ENCODE measurements around the gene EGFL6. TPM values are rescaled to one million over a fixed set of nuclear protein-coding genes. Genes with fewer than 3 reads are reported as not detected.
"Not testable (repeated sequence)": the region's sequence is repeated elsewhere in the genome, so short reads cannot be mapped to it uniquely, and the experiment has no call there.

EGFL6 gene
- total RNA-seq, 2 experiments from 2014 or later: not detected

- ChIA-PET CTCF (ENCODE audit: unreplicated experiment) (no interaction called here), POLR2A (no interaction called here)
- H3K79me2 ChIP-seq (ENCODE audit: insufficient read depth, low read depth, low read length): no peaks in the 10 kb centered on the region
- intact Hi-C loops (cut with micrococcal nuclease; ENCODE audit: unreplicated experiment): no loop called here
- H3K27ac ChIP-seq (ENCODE audit: low read depth, low read length, poor library complexity, severe bottlenecking): no peak overlapping the region
- H3K36me3 ChIP-seq (ENCODE audit: insufficient read depth, low read length): no peaks in the 10 kb centered on the region
- TF ChIP-seq EZH2phosphoT487 (IDR thresholded peaks at IDR 0.05; ENCODE audit: borderline replicate concordance, low read depth, low read length): no peak
- TF ChIP-seq, protein P1, sequence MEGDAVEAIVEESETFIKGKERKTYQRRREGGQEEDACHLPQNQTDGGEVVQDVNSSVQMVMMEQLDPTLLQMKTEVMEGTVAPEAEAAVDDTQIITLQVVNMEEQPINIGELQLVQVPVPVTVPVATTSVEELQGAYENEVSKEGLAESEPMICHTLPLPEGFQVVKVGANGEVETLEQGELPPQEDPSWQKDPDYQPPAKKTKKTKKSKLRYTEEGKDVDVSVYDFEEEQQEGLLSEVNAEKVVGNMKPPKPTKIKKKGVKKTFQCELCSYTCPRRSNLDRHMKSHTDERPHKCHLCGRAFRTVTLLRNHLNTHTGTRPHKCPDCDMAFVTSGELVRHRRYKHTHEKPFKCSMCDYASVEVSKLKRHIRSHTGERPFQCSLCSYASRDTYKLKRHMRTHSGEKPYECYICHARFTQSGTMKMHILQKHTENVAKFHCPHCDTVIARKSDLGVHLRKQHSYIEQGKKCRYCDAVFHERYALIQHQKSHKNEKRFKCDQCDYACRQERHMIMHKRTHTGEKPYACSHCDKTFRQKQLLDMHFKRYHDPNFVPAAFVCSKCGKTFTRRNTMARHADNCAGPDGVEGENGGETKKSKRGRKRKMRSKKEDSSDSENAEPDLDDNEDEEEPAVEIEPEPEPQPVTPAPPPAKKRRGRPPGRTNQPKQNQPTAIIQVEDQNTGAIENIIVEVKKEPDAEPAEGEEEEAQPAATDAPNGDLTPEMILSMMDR (conservative IDR thresholded peaks at IDR 0.05; ENCODE audit: low read length): no peak
- BruUV-seq (replicated peaks): no TSS peak
- no peak overlapping the region for H3K4me3 ChIP-seq (ENCODE audit: low read depth, low read length, poor library complexity, severe bottlenecking)
- no peaks in the 10 kb centered on the region for H4K20me1 ChIP-seq (ENCODE audit: insufficient read depth, low read length)
- H3K4me1 ChIP-seq (ENCODE audit: insufficient read depth, low read length, poor library complexity, severe bottlenecking): no peaks in the 10 kb centered on the region
- H3K9me2 ChIP-seq (ENCODE audit: insufficient read depth, low read length): no peaks in the 10 kb centered on the region
- H3K4me2 ChIP-seq (ENCODE audit: low read length): no peak overlapping the region
- no peak overlapping the region for H2AFZ ChIP-seq (ENCODE audit: low read length)
- H3K9me3 ChIP-seq (ENCODE audit: low read length): no peaks in the 10 kb centered on the region
- DNase-seq (ENCODE audit: low spot score): no peak
These were observed 50.8 kb downstream of the EGFL6 start for GRCh38 chrX:13620207-13620606.

DNA sequence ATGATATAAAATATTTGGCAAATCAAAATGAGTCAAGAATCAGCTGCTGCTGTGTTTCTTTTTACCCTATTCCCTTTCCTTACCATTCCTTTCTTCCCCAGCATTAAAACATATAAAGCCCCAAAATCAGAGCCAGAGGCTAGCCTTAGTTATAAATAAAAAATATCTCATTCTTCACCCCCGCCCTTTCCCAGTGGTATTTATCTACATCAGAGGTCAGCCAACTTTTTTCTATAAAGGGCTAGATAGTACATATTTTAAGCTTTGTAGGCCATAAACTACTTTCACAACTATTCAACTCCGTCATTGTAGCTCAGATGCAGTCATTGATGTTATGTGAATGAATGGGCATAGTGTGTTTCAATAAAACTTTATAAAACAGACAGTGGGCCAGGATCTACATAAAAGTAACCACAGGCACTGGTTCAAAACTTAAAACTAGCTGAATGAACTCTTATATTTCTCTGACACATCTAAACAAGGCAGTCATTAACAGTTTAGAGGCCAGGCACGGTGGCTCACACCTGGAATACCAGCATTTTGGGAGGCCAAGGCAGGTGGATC is 53.1 kb downstream of the EGFL6 start:
- ChIA-PET POLR2A (interaction anchor here (0.7 kb wide), 2 partner anchors 9 to 100 kb away, joined by 3 to 4 read pairs; no protein-coding TSS in a partner anchor), CTCF (ENCODE audit: unreplicated experiment) (no interaction called here)
- no peaks in the 10 kb centered on the region for H3K36me3 ChIP-seq (ENCODE audit: insufficient read depth, low read length)
- H3K79me2 ChIP-seq (ENCODE audit: insufficient read depth, low read depth, low read length): no peaks in the 10 kb centered on the region
- H3K4me1 ChIP-seq (ENCODE audit: insufficient read depth, low read length, poor library complexity, severe bottlenecking): no peaks in the 10 kb centered on the region
- no peak overlapping the region for H2AFZ ChIP-seq (ENCODE audit: low read length)
- no peaks in the 10 kb centered on the region for H4K20me1 ChIP-seq (ENCODE audit: insufficient read depth, low read length)
- TF ChIP-seq EZH2phosphoT487 (IDR thresholded peaks at IDR 0.05; ENCODE audit: borderline replicate concordance, low read depth, low read length): no peak
- TF ChIP-seq, protein P1 (conservative IDR thresholded peaks at IDR 0.05; ENCODE audit: low read length): no peak
- no peaks in the 10 kb centered on the region for H3K9me2 ChIP-seq (ENCODE audit: insufficient read depth, low read length)
- no peak overlapping the region for H3K27ac ChIP-seq (ENCODE audit: low read depth, low read length, poor library complexity, severe bottlenecking)
- intact Hi-C loops (cut with micrococcal nuclease; ENCODE audit: unreplicated experiment): no loop called here
- no peak overlapping the region for H3K4me3 ChIP-seq (ENCODE audit: low read depth, low read length, poor library complexity, severe bottlenecking)
- no TSS peak for BruUV-seq (replicated peaks)
- no peak overlapping the region for H3K4me2 ChIP-seq (ENCODE audit: low read length)
- no peak for DNase-seq (ENCODE audit: low spot score)
- H3K9me3 ChIP-seq (ENCODE audit: low read length): no peaks in the 10 kb centered on the region

- H3K4me3 ChIP-seq (ENCODE audit: low read depth, low read length, poor library complexity, severe bottlenecking): no peak overlapping the region
- TF ChIP-seq EZH2phosphoT487 (IDR thresholded peaks at IDR 0.05; ENCODE audit: borderline replicate concordance, low read depth, low read length): no peak
- TF ChIP-seq, protein P1 (conservative IDR thresholded peaks at IDR 0.05; ENCODE audit: low read length): no peak
- no peaks in the 10 kb centered on the region for H4K20me1 ChIP-seq (ENCODE audit: insufficient read depth, low read length)
- ChIA-PET CTCF (ENCODE audit: unreplicated experiment) (no interaction called here), POLR2A (no interaction called here)
- H3K9me3 ChIP-seq (ENCODE audit: low read length): no peaks in the 10 kb centered on the region
- no peak overlapping the region for H3K27ac ChIP-seq (ENCODE audit: low read depth, low read length, poor library complexity, severe bottlenecking)
- H3K4me2 ChIP-seq (ENCODE audit: low read length): no peak overlapping the region
- no peak for DNase-seq (ENCODE audit: low spot score)
- no peaks in the 10 kb centered on the region for H3K9me2 ChIP-seq (ENCODE audit: insufficient read depth, low read length)
- no peak overlapping the region for H2AFZ ChIP-seq (ENCODE audit: low read length)
- H3K36me3 ChIP-seq (ENCODE audit: insufficient read depth, low read length): no peaks in the 10 kb centered on the region
- BruUV-seq (replicated peaks): no TSS peak
- intact Hi-C loops (cut with micrococcal nuclease; ENCODE audit: unreplicated experiment): no loop called here
- no peaks in the 10 kb centered on the region for H3K79me2 ChIP-seq (ENCODE audit: insufficient read depth, low read depth, low read length)
- H3K4me1 ChIP-seq (ENCODE audit: insufficient read depth, low read length, poor library complexity, severe bottlenecking): no peaks in the 10 kb centered on the region
These were observed 57.9 kb downstream of the EGFL6 start for GRCh38 chrX:13627306-13627705.

DNA sequence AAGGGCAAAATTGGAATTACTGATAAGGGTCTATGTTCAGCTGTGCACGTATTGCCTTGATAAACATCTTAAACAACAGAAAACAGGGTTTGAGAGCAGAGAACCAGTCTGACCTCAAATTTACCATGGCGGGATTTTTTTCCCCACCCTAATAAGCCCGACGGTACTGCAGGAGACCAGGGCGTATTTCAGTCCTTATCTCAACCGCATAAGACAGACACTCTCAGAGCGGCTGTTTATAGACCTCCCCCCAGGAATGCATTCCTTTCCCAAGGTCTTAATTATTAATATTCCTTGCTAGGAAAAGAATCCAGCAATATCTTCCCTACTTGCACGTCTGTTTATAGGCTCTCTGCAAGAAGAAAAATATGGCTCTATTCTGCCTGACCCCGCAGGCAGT is 67.8 kb downstream of the EGFL6 start:
- H3K27ac ChIP-seq (ENCODE audit: low read depth, low read length, poor library complexity, severe bottlenecking); H2AFZ ChIP-seq (ENCODE audit: low read length); intact Hi-C loops (cut with micrococcal nuclease; ENCODE audit: unreplicated experiment); H4K20me1 ChIP-seq (ENCODE audit: insufficient read depth, low read length); H3K9me3 ChIP-seq (ENCODE audit: low read length); DNase-seq (ENCODE audit: low spot score); H3K4me3 ChIP-seq (ENCODE audit: low read depth, low read length, poor library complexity, severe bottlenecking); H3K4me2 ChIP-seq (ENCODE audit: low read length); H3K36me3 ChIP-seq (ENCODE audit: insufficient read depth, low read length); POLR2A ChIA-PET; BruUV-seq (replicated peaks); H3K4me1 ChIP-seq (ENCODE audit: insufficient read depth, low read length, poor library complexity, severe bottlenecking); H3K79me2 ChIP-seq (ENCODE audit: insufficient read depth, low read depth, low read length); CTCF ChIA-PET (ENCODE audit: unreplicated experiment); H3K9me2 ChIP-seq (ENCODE audit: insufficient read depth, low read length): not testable (repeated sequence)

Measured in OCI-LY7 (cell line).